ENCODE data around the gene OSBPL6.

DNA sequence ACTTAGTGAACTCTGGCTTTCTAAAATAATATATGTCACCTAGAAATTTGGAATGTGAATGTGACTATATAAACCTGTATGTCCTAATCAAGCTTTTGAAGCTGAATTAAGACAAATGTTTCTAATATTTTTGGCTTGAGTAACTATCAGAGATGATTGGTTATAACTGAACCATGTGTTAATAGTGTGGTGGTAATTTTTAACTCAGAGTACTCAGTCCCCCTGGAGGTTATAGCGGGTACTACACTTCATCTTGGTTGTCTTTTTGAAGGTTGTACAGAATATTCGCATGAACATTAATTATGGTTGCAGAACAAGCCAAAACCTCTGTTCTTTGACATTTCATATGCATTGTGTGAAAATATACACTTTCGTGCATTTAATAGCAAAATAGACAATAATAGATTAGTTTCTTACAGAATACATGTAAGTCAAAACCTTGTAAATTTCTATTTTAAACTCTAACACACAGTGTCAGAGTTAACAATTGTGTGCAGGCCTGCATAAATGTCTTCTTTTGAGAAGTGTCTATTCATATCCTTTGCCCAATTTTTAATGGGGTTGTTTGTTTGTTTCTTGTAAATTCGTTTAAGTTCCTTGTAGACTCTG, 86.0 kb downstream of the OSBPL6 start:
- TF ChIP-seq, protein P1, sequence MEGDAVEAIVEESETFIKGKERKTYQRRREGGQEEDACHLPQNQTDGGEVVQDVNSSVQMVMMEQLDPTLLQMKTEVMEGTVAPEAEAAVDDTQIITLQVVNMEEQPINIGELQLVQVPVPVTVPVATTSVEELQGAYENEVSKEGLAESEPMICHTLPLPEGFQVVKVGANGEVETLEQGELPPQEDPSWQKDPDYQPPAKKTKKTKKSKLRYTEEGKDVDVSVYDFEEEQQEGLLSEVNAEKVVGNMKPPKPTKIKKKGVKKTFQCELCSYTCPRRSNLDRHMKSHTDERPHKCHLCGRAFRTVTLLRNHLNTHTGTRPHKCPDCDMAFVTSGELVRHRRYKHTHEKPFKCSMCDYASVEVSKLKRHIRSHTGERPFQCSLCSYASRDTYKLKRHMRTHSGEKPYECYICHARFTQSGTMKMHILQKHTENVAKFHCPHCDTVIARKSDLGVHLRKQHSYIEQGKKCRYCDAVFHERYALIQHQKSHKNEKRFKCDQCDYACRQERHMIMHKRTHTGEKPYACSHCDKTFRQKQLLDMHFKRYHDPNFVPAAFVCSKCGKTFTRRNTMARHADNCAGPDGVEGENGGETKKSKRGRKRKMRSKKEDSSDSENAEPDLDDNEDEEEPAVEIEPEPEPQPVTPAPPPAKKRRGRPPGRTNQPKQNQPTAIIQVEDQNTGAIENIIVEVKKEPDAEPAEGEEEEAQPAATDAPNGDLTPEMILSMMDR (IDR thresholded peaks at IDR 0.05): peak; percentile 66 to 90 (median 82)
- no peak for TF ChIP-seq POLR2A (IDR thresholded peaks at IDR 0.05)
- TF ChIP-seq POLR2AphosphoS5 (IDR thresholded peaks at IDR 0.05): no peak
- TF ChIP-seq EP300 (IDR thresholded peaks at IDR 0.05): no peak
